ENCODE results near the gene CERS6.

- TF ChIP-seq CTCF (IDR thresholded peaks at IDR 0.05): no peak
- no peak for TF ChIP-seq POLR2A (IDR thresholded peaks at IDR 0.05)
Measured at GRCh38 chr2:168694866-168695265, 238.8 kb downstream of the CERS6 start.

Data from testis (tissue), 2 donors.